CD4-positive, alpha-beta T cell (primary cell): ENCODE data around the gene OR2AJ1. TPM values are rescaled to one million over a fixed set of nuclear protein-coding genes. Genes with fewer than 3 reads are reported as not detected.

Source experiments
- ATAC-seq: fragments of 200-7000 bp; cut with Tn5 transposase; one replicate; pipeline ENCODE4 v1.10.0; 2022; ENCODE audit warnings: mild to moderate bottlenecking; ENCODE audit not compliant: poor library complexity
- CTCF ChIA-PET: fragments of 350-600 bp; sonication (Branson Sonifier 250); formaldehyde crosslinking; loops from one replicate; lab custom pipeline; 2021; ENCODE audit warnings: antibody characterized with exemption, inconsistent platforms; lab: Charles Lee
- POLR2A ChIA-PET: fragments of 350-600 bp; sonication (Branson Sonifier 250); formaldehyde crosslinking; loops from one replicate; lab custom pipeline; 2021; ENCODE audit warnings: antibody characterized with exemption, inconsistent platforms; lab: Charles Lee
- DNase-seq, 14 experiments: peaks; one replicate each; pipeline ENCODE4 v3.0.0-alpha.2; 2013 to 2020; ENCODE audit warnings: mixed read lengths in 2 of 14
- H3K27ac ChIP-seq, 2 donors: one replicate each; pipeline versions ENCODE4 v1.5.1 to v1.7.0; 2013; ENCODE audit warnings: low read length in 2 of 2, low read depth in 1 of 2, mild to moderate bottlenecking in 1 of 2
- H3K27me3 ChIP-seq, 2 experiments: 1 replicate in 1 of 2; 2 replicates in 1 of 2; pipeline versions ENCODE4 v1.6.1 to v1.7.0; 2013; ENCODE audit warnings: low read length in 2 of 2, control low read depth in 1 of 2, mild to moderate bottlenecking in 1 of 2, moderate library complexity in 1 of 2; ENCODE audit not compliant: insufficient read depth in 2 of 2, control insufficient read depth in 1 of 2
- H3K36me3 ChIP-seq: one replicate; pipeline ENCODE4 v1.6.1; 2013; ENCODE audit warnings: low read length, control low read depth; ENCODE audit not compliant: insufficient read depth
- H3K4me1 ChIP-seq: one replicate; pipeline ENCODE4 v1.6.1; 2013; ENCODE audit warnings: low read length, control low read depth; ENCODE audit not compliant: insufficient read depth
- H3K4me3 ChIP-seq: one replicate; pipeline ENCODE4 v1.5.1; 2013; ENCODE audit warnings: mild to moderate bottlenecking, low read length, moderate library complexity
- H3K9me3 ChIP-seq, 2 experiments: 1 replicate in 1 of 2; 2 replicates in 1 of 2; pipeline versions ENCODE4 v1.6.1 to v1.7.0; 2013; ENCODE audit warnings: low read length in 2 of 2, mild to moderate bottlenecking in 2 of 2, control low read depth in 1 of 2, moderate library complexity in 1 of 2; ENCODE audit not compliant: control insufficient read depth in 1 of 2, insufficient read depth in 1 of 2
- H3K27ac Mint-ChIP-seq: one replicate; pipeline ENCODE4 v1.8.0; 2020; ENCODE audit warnings: mixed read lengths
- H3K27me3 Mint-ChIP-seq: one replicate; pipeline ENCODE4 v1.8.0; 2021; ENCODE audit warnings: mixed read lengths
- H3K36me3 Mint-ChIP-seq: one replicate; pipeline ENCODE4 v1.8.0; 2021; ENCODE audit warnings: low read depth, mixed read lengths
- H3K4me1 Mint-ChIP-seq: one replicate; pipeline ENCODE4 v1.8.0; 2021; ENCODE audit warnings: low read depth, mixed read lengths
- H3K4me3 Mint-ChIP-seq: one replicate; pipeline ENCODE4 v1.8.0; 2020; ENCODE audit warnings: mild to moderate bottlenecking, mixed read lengths
- H3K9me3 Mint-ChIP-seq: one replicate; pipeline ENCODE4 v1.8.0; 2020; ENCODE audit warnings: mixed read lengths
- CTCF ChIP-seq: fragments of 200-600 bp; IDR thresholded peaks from one replicate; pipeline ENCODE4 v1.8.0; 2022; ENCODE audit warnings: antibody characterized with exemption, mild to moderate bottlenecking
- intact Hi-C, 2 experiments: fragments of 100-400 bp; cut with DNase I in 1 of 2; cut with micrococcal nuclease in 1 of 2; formaldehyde crosslinking; loops; one replicate each; pipeline versions ENCODE4 v1.15.1 to v1.9.0; 2023 to 2025; cut with DNase I, micrococcal nuclease
- total RNA-seq, 174 experiments: library from RNA in 2 of 174; stranded (reverse) in 2 of 174; gene quantifications; one replicate each; pipeline ENCODE4 v1.2.3 and lab custom pipeline; 2021 to 2026

Gene OR2AJ1
- total RNA-seq, 2 experiments from 2014 or later, result not detected

- POLR2A ChIA-PET, result no interaction called here
- peaks cover 9% of the 10 kb centered on the region for H3K36me3 Mint-ChIP-seq
Observed at GRCh38 chr1:247961791-247962190, 37.1 kb downstream of the OR2AJ1 start.

GRCh38 chr1:247962911-247963588 is 38.4 kb downstream of the OR2AJ1 start:
- H3K27me3 ChIP-seq, result no peaks in the 10 kb centered on the region
- Mint-ChIP-seq H3K9me3 (no peaks in the 10 kb centered on the region), H3K27ac (no peak overlapping the region), H3K4me3 (no peak overlapping the region), H3K4me1 (no peaks in the 10 kb centered on the region), H3K27me3 (no peaks in the 10 kb centered on the region), H3K36me3 (peaks cover 9% of the 10 kb centered on the region)
- CTCF ChIA-PET, result no interaction called here
- no peak overlapping the region for H3K4me3 ChIP-seq
- H3K9me3 ChIP-seq, result peaks cover 0 to 8% of the 10 kb centered on the region in 2 experiments
- no peaks in the 10 kb centered on the region for H3K36me3 ChIP-seq
- ATAC-seq (no peak), DNase-seq (no peak)
- intact Hi-C loops, result no loop called here
- H3K4me1 ChIP-seq, result no peaks in the 10 kb centered on the region
- POLR2A ChIA-PET, result no interaction called here
- H3K27ac ChIP-seq, result no peak overlapping the region
- TF ChIP-seq CTCF, result no peak

More at GRCh38 chr1:247961791-247962190, 37.1 kb downstream of the OR2AJ1 start:
- H3K4me3 ChIP-seq, result no peak overlapping the region
- no peak overlapping the region for H3K27ac ChIP-seq
- H3K27me3 Mint-ChIP-seq, result no peaks in the 10 kb centered on the region
- H3K9me3 Mint-ChIP-seq, result no peaks in the 10 kb centered on the region
- CTCF ChIA-PET, result no interaction called here
- no peaks in the 10 kb centered on the region for H3K4me1 Mint-ChIP-seq
- DNase-seq (no peak), ATAC-seq (no peak)
- TF ChIP-seq CTCF, result no peak
- H3K36me3 ChIP-seq, result no peaks in the 10 kb centered on the region
- H3K27ac Mint-ChIP-seq, result no peak overlapping the region
- H3K4me3 Mint-ChIP-seq, result no peak overlapping the region
- no peaks in the 10 kb centered on the region for H3K9me3 ChIP-seq
- intact Hi-C loops, result no loop called here
- no peaks in the 10 kb centered on the region for H3K27me3 ChIP-seq
- H3K4me1 ChIP-seq, result no peaks in the 10 kb centered on the region

GRCh38 chr1:247964933-247965332 is 40.2 kb downstream of the OR2AJ1 start, which contains the start of gene OR2AK2:
TSS of gene OR2AK2 (plus strand) at chr1:247965233. CDS start at chr1:247965377, 144 bp downstream.
- intact Hi-C loops, result no loop called here
- Mint-ChIP-seq H3K27ac (no peak within 1 kb of the TSS), H3K4me1 (no peaks in the 10 kb centered on the region), H3K9me3 (no peaks in the 10 kb centered on the region), H3K36me3 (peaks cover 9% of the 10 kb centered on the region), H3K4me3 (no peak within 1 kb of the TSS), H3K27me3 (no peaks in the 10 kb centered on the region)
- Histone ChIP-seq H3K27ac (no peak within 1 kb of the TSS), H3K4me3 (no peak within 1 kb of the TSS), H3K9me3 (peaks cover 0 to 8% of the 10 kb centered on the region in 2 experiments), H3K27me3 (no peaks in the 10 kb centered on the region), H3K4me1 (no peaks in the 10 kb centered on the region), H3K36me3 (no peaks in the 10 kb centered on the region)
- TF ChIP-seq CTCF, result no peak
- DNase-seq (no peak), ATAC-seq (no peak)
- POLR2A ChIA-PET, result no interaction called here
- CTCF ChIA-PET, result no interaction called here
